Progenitor cell of endocrine pancreas (in vitro differentiated cells): Measurements from ENCODE around the gene MORF4L1. TPM values are rescaled to one million over a fixed set of nuclear protein-coding genes. Genes with fewer than 3 reads are reported as not detected.
A peak's percentile ranks its signal among the peaks of the same experiment; 100 is the strongest.

Source experiments
- DNase-seq: peaks from one replicate; pipeline ENCODE4 v3.0.0; 2021; ENCODE audit warnings: low spot score; ENCODE audit not compliant: unreplicated experiment
- H3K27ac Mint-ChIP-seq: 2 replicates; pipeline ENCODE4 v1.8.0; 2021; ENCODE audit warnings: mild to moderate bottlenecking, moderate library complexity, mixed read lengths
- H3K27me3 Mint-ChIP-seq: 2 replicates; pipeline ENCODE4 v1.8.0; 2021; ENCODE audit warnings: mixed read lengths
- H3K36me3 Mint-ChIP-seq: 2 replicates; pipeline ENCODE4 v1.8.0; 2022; ENCODE audit warnings: mixed read lengths; ENCODE audit not compliant: insufficient read depth
- H3K4me1 Mint-ChIP-seq: 2 replicates; pipeline ENCODE4 v1.8.0; 2021; ENCODE audit warnings: low read depth, mixed read lengths
- H3K4me3 Mint-ChIP-seq: 2 replicates; pipeline ENCODE4 v1.8.0; 2021; ENCODE audit warnings: low read depth, mild to moderate bottlenecking, moderate library complexity, mixed read lengths
- H3K9me3 Mint-ChIP-seq: 2 replicates; pipeline ENCODE4 v1.8.0; 2021; ENCODE audit warnings: low read depth, mixed read lengths
- CTCF ChIP-seq: fragments of 200-600 bp; sonication (generic); IDR thresholded peaks from one replicate; pipeline ENCODE4 v1.5.0; 2021; ENCODE audit warnings: antibody characterized with exemption, mild to moderate bottlenecking; ENCODE audit not compliant: unreplicated experiment
- long read RNA-seq: library from polyadenylated mRNA; unstranded; transcript quantifications from one replicate; pipeline ENCODE4 v2.0.0, GENCODE V29; 2020
- total RNA-seq: library from RNA; stranded (reverse); gene quantifications from 2 replicates; pipeline ENCODE4 v1.2.1, GENCODE V29; 2021

MORF4L1 gene
- total RNA-seq: 438 and 447 TPM in 2 replicates
- long read RNA-seq, transcript MORF4L1-201 (13 exons, 2,359 nt): minor isoform, 11 of 988 reads
- long read RNA-seq, transcript MORF4L1-203 (12 exons, 1,880 nt): major isoform, 859 of 988 reads
- long read RNA-seq, partial matches to known transcripts: 73 of 988 reads
- long read RNA-seq, other reads (novel, unspliced or antisense): 41 of 988 reads

GRCh38 chr15:78872155-78872971 is at the start of gene MORF4L1:
MORF4L1 (plus strand) TSS chr15:78872890; CDS start chr15:78873018, 128 bp downstream.
- Mint-ChIP-seq H3K4me1 (peaks cover 18% of the 10 kb centered on the region), H3K4me3 (peak within 1 kb of the TSS; percentile 100), H3K27ac (peak within 1 kb of the TSS; percentile 100), H3K9me3 (no peaks in the 10 kb centered on the region), H3K36me3 (peaks cover 3% of the 10 kb centered on the region), H3K27me3 (no peaks in the 10 kb centered on the region)
- DNase-seq: peak; percentile 97
- no peak for TF ChIP-seq CTCF

- Mint-ChIP-seq H3K4me1 (peaks cover 2% of the 10 kb centered on the region), H3K9me3 (no peaks in the 10 kb centered on the region)
Measured at GRCh38 chr15:78828920-78829319, 43.8 kb upstream of the MORF4L1 start.

GRCh38 chr15:78830514-78831228 is 42.0 kb upstream of the MORF4L1 start:
- TF ChIP-seq CTCF: no peak
- H3K27ac Mint-ChIP-seq: no peak overlapping the region
- no peak for DNase-seq
- peaks cover 2% of the 10 kb centered on the region for H3K4me1 Mint-ChIP-seq
- H3K9me3 Mint-ChIP-seq: no peaks in the 10 kb centered on the region
- H3K4me3 Mint-ChIP-seq: no peak overlapping the region
- peaks cover 4% of the 10 kb centered on the region for H3K27me3 Mint-ChIP-seq
- peaks cover 3% of the 10 kb centered on the region for H3K36me3 Mint-ChIP-seq

More at GRCh38 chr15:78828920-78829319, 43.8 kb upstream of the MORF4L1 start:
- Mint-ChIP-seq H3K27ac (no peak overlapping the region), H3K36me3 (peaks cover 3% of the 10 kb centered on the region), H3K27me3 (peaks cover 4% of the 10 kb centered on the region), H3K4me3 (no peak overlapping the region)
- no peak for DNase-seq
- TF ChIP-seq CTCF: no peak

GRCh38 chr15:78831229-78832207 is 41.2 kb upstream of the MORF4L1 start:
- peak overlapping the region; percentile 56 for H3K27ac Mint-ChIP-seq
- H3K4me1 Mint-ChIP-seq: no peaks in the 10 kb centered on the region
- H3K4me3 Mint-ChIP-seq: no peak overlapping the region
- H3K36me3 Mint-ChIP-seq: peaks cover 3% of the 10 kb centered on the region
- DNase-seq: no peak
- H3K27me3 Mint-ChIP-seq: peaks cover 4% of the 10 kb centered on the region
- no peaks in the 10 kb centered on the region for H3K9me3 Mint-ChIP-seq
- TF ChIP-seq CTCF: no peak
